Measurements from ENCODE around the gene HS3ST4. TPM values are rescaled to one million over a fixed set of nuclear protein-coding genes. Genes with fewer than 3 reads are reported as not detected.

HS3ST4 gene
- total RNA-seq, 1 experiment from 2014 or later: not detected

DNA sequence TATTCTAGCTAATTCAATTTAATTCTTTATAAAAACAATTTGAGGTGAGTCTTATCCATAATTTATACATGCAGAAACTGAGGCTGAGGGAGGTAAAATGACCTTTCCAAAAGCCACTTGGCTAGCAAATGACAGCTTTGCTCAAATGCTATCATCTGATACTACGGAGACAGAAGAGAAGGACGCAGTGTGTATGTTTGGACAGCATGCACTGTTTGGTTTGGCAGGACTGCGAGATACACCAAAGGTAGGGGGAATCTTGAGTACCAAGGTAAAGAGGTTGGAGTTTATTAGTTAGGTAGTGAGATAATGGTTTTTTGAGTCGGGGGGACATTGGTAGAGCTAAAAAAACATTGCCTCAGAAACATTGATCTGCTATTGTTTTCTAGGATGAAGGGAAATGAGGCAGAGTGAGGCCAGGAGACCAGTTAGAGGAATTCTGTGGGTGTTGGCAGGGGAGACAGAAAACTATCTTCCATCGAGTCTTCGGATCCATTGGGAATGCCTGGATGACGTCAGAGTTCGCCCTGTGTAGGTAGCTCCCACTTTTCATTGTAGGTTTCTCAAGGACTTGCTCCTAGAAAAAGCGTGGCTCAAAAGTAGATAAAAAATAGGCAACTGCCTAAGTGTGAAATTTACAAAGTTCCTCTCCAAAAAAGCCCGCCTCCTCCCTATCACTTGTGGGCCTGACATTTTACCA, 2.5 kb upstream of the HS3ST4 start:
- POLR2A ChIA-PET: no interaction called here
- H3K36me3 ChIP-seq (ENCODE audit: control insufficient read depth in 1 of 2, insufficient read depth in 2 of 2, low read length in 2 of 2): no peaks in the 10 kb centered on the region
- H2AFZ ChIP-seq (ENCODE audit: low read depth, low read length, poor library complexity, severe bottlenecking): no peak overlapping the region
- no peaks in the 10 kb centered on the region for H4K20me1 ChIP-seq (ENCODE audit: insufficient read depth)
- DNase-seq (ENCODE audit: low read depth, low spot score) (no peak), ATAC-seq (no peak)
- no peak overlapping the region for H3K9ac ChIP-seq (ENCODE audit: low read length)
- intact Hi-C loops (cut with micrococcal nuclease): no loop called here
- no peak overlapping the region for H3K27ac ChIP-seq (ENCODE audit: low read depth, low read length)
- no peaks in the 10 kb centered on the region for H3K9me2 ChIP-seq (ENCODE audit: insufficient read depth)
- H3K27me3 ChIP-seq (ENCODE audit: insufficient read depth, low read length): peaks cover 25% of the 10 kb centered on the region
- RAD21 ChIA-PET (ENCODE audit: low non-redundant PET in 1 of 2, low total read pairs in 2 of 2, uncharacterized antibody in 2 of 2, unreplicated experiment in 2 of 2): no interaction called here
- no TSS peak for BruUV-seq (replicated peaks)
- CTCF ChIA-PET: no interaction called here
- no peak for TF ChIP-seq CEBPB (IDR thresholded peaks at IDR 0.05; ENCODE audit: low read depth)
- TF ChIP-seq FOSL1 (IDR thresholded peaks at IDR 0.05; ENCODE audit: low read depth): no peak
- no peak for TF ChIP-seq ELF1 (IDR thresholded peaks at IDR 0.05; ENCODE audit: borderline replicate concordance, low read depth)
- TF ChIP-seq CBX3 (IDR thresholded peaks at IDR 0.05; ENCODE audit: low read depth): no peak
- TF ChIP-seq POLR2AphosphoS5 (IDR thresholded peaks at IDR 0.05; ENCODE audit: low read depth, low read length): no peak
- TF ChIP-seq SP1 (IDR thresholded peaks at IDR 0.05; ENCODE audit: low read depth): no peak
- TF ChIP-seq EZH2phosphoT487 (IDR thresholded peaks at IDR 0.05; ENCODE audit: borderline replicate concordance): no peak
- TF ChIP-seq SIN3A (IDR thresholded peaks at IDR 0.05; ENCODE audit: low read depth): no peak
- TF ChIP-seq CTCF (IDR thresholded peaks at IDR 0.05 in 2 of 3, conservative IDR thresholded peaks at IDR 0.05 in 1 of 3; ENCODE audit: borderline replicate concordance in 1 of 3, insufficient read depth in 1 of 3, low read depth in 2 of 3, low read length in 2 of 3): no peak
- no peak for TF ChIP-seq SRF (IDR thresholded peaks at IDR 0.05; ENCODE audit: low read depth)
- no peak for TF ChIP-seq ZBTB33 (IDR thresholded peaks at IDR 0.05; ENCODE audit: extremely low read depth, insufficient replicate concordance, low read length)
- no peak overlapping the region for H3K4me2 ChIP-seq (ENCODE audit: low read length)
- H3K79me2 ChIP-seq (ENCODE audit: insufficient read depth, low read length): no peaks in the 10 kb centered on the region
- no peak overlapping the region for H3K4me3 ChIP-seq (replicated peaks in 1 of 2; ENCODE audit: low read depth in 1 of 2, low read length in 2 of 2)
- no peaks in the 10 kb centered on the region for H3K9me3 ChIP-seq (ENCODE audit: control insufficient read depth in 1 of 2, insufficient read depth in 1 of 2, low read depth in 1 of 2, low read length in 2 of 2)
- H3K4me1 ChIP-seq (ENCODE audit: control insufficient read depth in 1 of 2, insufficient read depth in 2 of 2, low read length in 2 of 2): no peaks in the 10 kb centered on the region

All from HCT116 (cell line).